HG02870 (cell line): ENCODE data around the gene LRP2BP.

Experiments
- ATAC-seq: cut with Tn5 transposase; IDR thresholded peaks from one replicate; pipeline ENCODE4 v1.9.1; 2021; ENCODE audit warnings: mild to moderate bottlenecking, moderate library complexity; ENCODE audit not compliant: unreplicated experiment

Gene LRP2BP

DNA sequence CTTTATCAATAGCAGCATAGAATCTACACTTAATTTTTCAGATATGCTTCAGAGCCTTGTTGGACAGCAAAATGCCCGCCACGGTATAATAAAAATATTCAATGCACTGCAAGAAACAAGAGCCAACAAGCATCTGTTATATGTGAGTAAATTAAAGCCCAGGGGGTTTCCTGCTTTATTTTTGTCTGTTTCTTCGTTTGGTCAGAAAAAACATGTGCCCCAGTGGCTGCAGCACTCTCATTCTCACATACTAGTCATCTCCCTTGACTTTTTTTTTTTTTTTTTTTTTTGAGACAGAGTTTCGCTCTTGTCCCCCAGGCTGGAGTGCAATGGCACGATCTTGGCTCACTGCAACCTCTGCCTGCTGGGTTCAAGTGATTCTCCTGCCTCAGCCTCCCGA is 33.2 kb downstream of the LRP2BP start:
- peak; percentile 76 for ATAC-seq

DNA sequence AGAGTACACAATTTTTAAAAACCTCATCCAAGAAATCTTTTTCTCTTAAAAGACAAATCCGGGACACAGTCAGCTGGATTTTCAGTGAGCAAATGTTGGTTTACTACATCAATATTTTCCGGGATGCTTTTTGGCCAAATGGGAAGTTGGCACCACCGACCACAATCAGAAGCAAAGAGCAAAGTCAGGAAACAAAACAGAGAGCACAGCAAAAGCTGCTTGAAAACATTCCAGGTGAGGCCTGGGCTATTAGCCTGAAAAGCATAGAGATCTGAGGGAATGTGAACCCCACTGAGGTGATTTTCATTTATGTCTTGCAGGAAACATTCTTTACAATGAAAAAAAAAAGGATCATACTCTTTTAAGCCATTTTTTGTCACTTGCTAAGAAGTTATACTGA is 33.9 kb downstream of the LRP2BP start:
- ATAC-seq: no peak

DNA sequence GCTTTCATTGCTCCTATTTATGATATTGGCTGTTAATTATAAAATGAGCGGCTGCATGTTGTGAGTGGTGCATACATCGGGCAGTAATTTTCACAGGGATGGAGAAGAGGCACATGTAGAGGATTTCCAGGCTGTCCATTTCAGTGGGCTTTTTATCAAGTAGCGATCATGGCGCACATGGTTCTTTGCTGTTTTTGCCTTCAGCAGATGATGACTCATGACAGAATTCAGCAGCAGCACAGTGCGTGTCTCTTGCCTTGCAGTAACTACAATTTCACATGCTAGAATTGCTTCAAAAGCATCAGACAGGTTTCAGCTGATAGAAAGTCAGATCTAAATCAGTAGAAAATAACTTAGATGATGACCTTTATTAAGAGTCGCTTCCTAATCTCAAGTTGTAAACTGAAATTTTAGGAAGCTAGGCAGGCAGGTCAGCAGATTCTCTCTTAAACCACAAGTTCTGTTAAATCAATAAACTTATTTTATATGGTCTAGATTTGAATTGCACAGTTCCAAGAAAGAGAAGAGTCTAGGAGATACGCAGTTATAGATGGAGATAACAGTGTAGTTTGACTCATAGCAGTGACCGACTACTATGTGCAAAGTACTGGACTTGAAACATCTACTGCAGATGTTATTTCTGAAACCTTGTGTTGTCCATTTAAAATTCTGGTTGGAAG is 35.8 kb downstream of the LRP2BP start:
- no peak for ATAC-seq

DNA sequence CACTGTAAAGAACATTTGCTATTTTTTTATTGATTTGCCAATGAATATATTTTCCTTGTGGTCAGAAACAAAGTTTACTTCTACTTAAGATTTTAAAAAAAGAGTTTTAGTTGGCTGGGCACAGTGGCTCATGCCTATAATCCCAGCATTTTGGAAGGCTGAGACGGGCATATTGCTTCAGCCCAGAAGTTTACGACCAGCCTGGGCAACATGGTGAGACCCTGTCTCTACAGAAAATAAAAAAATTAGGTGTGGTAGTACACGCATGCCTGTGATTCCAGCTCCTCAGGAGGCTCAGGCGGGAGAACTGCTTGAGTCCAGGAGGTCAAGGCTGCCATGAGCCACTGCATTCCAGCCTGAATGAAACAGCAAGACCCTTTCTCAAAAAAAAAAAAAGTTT is 36.8 kb downstream of the LRP2BP start:
- no peak for ATAC-seq

DNA sequence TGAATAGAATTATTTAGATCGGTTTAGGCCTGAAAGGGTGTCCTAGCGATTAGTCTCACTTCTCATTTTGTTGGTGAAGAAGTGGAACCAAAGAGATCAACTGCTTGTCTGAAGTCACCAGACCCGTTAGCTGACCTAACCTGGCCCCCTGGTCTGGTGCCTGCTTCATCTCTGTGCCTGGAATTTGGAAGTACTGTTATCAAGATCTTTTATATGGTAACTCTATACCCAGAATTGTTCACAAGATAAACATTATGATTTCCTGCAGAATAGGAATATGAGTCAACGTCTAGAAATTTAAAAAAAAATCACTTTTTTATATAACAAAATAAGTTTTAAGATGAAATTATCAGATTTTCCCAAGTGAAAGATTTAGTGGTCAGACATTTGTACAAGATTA is 37.2 kb downstream of the LRP2BP start:
- ATAC-seq: no peak

DNA sequence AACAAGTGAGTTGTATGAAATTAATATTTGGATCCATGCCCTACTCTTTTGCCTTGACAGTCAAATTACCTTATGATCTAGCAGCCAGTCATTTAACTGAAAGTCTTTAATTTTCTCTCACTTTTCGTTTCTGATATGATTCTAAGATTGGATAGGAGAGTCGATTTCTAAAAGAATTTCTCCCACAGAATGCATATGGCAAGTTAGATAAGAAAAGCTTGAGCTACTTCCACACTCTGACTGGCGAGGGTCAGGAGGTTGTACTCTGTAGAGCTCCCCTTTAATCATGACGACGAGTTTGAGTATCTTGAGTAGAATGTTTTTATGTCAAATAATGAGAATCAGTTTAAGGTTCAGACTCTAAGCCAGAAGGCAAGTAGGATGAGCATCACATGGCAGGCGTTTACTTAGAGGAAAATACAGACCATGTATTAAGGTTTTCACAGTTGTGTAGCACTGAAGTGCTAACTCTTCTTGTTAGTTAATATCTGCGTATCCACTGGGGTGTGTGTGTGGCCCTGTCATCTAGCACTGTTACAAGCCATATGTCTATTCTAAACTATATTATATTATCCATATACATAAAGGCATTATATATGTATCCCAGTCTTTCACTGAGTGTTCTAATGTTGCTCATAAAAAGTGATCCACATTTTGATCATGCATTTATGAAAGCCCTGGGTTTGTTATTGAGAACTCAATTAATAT is 37.8 kb downstream of the LRP2BP start:
- ATAC-seq: no peak

DNA sequence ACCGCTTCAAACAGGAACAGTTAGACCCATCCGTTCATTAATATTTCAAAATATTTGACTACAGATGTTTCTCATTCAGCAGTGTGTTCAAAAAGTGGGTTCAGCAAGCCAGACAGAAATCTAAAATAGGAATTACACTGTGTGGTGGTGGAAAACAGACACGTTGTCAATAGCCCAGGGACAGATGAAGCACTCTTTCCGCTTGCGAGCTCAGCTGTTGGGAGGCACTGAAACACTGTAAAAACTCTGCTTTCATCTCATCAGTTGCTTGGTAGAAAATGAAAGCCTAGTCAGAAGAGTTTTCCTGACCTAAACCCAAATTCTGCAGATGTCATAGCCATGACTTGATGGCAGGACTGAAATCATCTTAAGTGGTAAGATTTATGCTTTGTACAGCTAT is 38.5 kb downstream of the LRP2BP start:
- no peak for ATAC-seq

DNA sequence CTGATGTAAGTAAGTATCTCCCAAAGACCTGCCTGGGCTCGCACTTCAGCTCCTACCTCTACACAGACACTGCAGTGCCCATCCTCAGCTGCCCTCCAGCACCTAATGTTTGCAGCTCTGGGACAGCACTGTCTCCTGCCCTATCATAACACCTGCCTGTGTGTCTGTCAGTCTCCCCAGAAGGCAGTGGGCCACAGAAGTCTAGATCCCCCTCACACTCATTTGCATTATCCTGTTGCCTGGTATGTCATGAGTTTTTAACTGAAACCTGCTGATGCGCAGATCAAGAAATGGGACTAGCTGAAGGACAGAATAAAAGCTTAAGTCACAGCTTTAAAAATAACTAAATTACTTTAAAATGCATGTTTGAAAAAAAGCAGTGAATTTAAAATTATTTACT is 43.0 kb downstream of the LRP2BP start:
- ATAC-seq: no peak

DNA sequence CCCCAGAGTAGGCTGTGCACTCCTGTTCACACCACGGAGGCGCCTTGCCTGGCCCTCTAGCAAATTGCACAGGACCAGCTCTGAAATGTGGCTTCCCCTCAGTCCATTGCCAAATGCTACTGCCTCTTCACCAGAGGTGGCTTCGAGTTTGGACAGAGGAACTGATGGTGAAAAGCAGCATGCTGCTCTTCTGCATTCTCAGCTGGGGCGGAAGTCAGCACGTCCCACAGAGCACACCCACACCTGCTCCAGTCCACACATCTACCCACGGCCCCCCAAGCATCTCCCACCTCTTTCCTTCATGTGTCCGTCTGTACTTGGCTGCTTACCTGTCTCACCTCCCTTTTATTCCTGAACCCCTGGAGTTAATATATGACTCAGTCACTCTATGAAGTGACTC is 43.5 kb downstream of the LRP2BP start:
- no peak for ATAC-seq

DNA sequence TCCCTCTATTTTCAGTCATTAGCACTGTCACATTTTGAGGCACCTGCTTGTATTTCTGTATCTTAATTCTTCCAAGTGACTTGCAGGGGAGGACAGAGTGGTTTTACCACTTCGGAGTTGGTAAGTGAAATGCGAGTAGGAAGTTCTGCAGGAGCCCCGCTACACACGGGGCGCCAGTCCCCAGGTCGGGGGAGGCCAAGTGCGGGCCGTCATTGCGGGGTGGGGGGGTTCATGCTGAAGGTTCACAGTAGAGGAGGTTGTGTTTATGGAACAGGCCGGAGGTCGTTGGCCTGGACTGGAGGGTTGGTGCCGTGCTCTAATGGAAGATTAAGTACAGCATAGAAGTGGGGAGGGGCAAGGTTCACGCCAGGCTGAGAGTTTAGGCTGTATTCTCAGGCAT is 44.0 kb downstream of the LRP2BP start:
- ATAC-seq: no peak

DNA sequence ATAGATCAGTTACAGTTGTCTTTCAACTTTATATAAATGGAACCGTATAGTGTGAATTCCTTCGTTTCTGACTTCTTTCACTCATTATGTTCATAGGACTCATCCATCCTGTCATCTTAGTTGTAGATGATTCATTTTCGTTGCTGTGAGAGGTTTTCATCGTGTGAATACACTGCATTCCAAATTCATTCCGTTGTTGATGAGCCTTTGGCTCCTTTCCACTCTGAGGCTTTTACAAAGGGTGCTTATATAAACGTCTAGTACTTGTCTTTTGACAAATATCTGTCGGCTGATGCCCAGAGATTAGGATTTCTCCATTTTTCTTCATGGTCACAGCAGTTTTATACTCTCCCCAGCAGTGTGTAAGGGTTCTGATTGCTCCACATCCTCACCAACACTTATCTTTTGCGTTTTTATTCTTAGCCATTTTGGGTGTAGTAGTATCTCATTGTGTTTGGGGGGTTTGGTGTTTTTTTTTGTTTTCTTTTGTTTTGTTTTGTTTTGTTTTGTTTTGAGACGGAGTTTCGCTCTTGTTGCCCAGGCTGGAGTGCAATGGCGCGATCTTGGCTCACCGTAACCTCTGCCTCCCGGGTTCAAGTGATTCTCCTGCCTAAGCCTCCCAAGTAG is 48.6 kb downstream of the LRP2BP start:
- no peak for ATAC-seq

DNA sequence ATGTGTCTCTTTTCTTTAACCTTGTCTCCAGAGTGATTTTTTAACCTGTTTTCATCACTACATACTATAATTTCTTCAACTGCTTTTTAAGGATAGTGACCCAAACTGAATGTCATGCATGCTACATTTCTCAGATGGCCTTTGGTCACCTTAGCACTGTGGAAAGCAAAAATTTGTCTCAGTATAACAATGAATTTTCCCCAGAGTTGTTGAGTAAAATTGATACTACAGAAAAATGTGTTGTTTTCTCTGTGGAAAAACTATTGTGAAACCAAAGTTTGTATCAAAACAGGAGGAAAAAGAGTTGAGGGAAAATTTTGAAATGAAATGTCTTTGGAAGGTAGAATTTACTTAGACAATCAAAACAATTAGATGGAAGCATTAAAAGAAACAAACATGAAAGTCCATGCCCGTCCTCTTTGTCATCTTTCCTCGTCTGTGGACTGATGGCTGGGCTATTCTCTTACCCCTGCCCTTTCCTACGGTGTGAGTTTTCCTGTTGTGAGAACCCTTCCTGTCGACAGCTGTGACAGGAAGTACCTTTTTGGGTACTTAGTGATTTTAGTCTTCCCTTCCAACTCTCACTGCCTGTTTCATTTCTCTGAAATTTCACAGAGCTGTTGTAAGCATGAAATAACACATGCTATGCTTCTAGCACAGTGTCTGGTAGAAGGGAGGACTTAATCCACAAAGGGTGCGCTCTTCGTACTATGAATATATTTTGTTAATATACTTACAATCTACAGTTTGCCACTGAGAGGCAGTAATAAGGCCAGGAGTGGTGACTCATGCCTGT is 50.8 kb downstream of the LRP2BP start:
- ATAC-seq: peak; percentile 52

DNA sequence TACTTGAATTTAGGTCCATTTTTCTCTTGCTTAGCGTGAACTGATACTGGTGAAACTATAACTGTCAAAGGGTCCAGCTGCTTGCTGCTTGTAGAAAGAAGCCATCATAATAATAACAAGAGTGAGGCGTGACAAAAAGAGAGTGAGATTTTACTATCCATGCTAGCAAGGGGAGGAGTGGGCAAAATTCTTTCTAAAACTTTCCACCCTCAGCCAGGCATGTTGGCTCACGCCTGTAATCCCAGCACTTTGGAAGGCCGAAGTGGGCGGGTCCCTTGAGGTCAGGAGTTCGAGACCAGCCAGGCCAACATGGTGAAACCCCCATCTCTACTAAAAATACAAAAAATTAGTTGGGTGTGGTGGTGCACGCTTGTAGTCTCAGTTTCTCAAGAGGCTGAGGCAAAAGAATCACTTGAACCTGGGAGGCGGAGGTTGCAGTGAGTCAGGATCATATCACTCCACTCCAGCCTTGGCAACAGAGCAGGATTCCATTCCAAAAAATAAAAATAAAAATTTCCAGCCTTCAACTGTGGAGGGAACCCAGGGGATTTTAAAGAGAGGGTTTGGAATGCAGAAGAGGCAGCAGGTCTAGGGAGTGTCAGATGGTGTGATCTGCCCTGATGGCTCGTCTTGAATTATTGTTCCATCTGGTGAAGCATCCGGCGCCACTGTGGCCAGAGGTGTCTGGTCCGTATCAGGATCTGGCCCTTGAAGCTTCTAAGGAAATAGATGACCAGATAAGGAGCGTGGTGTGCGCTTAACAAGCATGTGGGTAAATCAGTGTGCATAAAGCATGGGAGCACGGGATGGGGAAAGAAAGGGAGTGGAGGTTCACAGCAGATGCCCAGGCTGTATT is 51.8 kb downstream of the LRP2BP start:
- peak; percentile 35 for ATAC-seq

DNA sequence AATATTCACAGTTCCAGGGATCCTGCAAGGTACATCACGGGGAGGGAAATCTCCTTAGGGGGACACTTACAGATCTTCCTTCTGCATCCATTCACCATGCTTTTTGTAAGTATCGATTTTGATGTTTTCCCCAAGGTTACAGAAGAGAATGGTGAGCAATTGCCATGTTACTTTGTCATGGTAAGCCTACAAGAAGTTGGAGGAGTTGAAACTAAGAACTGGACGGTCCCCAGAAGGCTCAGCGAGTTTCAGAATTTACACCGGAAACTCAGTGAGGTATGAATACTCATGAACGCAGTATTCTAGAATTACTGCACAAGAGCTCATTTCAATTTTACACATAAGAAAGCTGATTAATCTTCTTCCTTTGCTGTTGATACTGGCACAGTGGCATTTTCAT is 53.9 kb downstream of the LRP2BP start:
- peak; percentile 59 for ATAC-seq

DNA sequence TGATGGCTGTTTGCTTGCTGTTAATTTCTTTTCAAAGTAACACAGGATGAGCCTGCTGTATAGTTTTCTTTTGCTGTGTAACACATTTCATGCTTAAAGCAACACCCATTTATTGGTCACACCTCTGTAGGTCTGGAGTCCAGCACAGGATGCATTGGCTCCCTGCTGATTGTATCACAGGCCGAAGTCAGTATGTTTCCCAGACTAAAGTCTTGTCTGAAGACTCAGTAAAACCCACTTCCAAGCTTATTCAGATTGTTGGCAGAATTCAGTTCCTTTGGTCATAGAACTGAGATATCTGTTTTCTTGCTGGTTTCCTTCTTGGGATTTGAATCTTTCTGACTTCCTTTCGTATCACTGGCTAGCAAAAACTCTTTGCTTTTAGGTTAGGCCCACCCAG is 54.3 kb downstream of the LRP2BP start:
- ATAC-seq: no peak

DNA sequence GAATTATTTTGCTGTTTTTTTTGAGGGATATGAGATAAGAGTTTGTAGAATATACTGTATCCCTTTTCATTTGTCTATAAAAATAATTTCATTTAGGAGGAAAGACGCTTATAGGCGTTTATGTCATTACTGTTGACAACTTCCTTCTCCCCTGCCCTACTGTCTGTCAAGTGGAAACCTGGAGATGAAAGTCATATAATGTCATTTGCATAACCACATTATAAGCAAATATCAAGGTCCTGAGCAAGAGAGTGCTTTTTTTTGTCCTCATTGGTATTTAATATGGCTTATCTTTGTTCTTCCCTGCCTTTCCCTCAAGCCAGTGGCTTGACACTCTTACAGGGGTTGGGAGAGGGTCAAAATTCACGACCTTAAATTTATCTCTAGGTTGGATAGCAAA is 55.8 kb downstream of the LRP2BP start:
- ATAC-seq: no peak

DNA sequence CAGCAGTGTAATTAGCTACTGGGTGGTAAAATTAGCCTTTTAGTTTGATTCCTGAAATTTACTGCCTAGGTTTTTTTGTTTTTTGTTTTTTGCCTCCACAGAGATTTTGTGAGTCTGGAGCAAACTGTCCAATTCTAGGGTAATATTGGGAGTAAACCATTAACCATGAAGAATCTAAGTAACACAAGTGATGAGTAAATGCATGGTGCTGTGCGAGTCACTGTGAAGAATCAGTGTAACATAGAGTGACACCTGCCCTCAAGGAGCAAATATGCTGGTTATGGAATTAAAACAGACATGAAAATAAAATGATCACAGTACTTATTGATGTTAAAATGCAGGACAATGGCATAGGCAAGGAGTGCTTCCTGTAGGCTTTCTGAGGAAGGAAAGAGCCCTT is 60.1 kb downstream of the LRP2BP start:
- ATAC-seq: no peak

DNA sequence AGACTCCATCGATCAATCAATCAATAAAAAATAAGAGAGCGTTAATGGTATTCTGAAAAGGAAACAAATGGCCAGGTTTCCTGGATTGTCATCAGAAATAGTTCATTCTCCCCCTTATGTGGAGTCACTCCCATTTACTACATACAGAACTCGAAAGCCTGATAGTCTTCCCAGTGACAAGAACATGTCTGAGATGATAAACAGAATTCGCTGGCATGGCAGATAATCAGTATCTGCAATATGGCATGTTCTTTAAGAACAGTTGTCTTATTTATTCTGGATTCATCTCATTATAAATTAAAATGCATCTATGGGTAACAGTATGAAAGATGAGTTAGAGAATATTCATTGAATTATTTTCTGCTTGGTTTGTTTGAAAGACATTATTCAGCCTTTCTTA is 61.4 kb downstream of the LRP2BP start:
- ATAC-seq: no peak

DNA sequence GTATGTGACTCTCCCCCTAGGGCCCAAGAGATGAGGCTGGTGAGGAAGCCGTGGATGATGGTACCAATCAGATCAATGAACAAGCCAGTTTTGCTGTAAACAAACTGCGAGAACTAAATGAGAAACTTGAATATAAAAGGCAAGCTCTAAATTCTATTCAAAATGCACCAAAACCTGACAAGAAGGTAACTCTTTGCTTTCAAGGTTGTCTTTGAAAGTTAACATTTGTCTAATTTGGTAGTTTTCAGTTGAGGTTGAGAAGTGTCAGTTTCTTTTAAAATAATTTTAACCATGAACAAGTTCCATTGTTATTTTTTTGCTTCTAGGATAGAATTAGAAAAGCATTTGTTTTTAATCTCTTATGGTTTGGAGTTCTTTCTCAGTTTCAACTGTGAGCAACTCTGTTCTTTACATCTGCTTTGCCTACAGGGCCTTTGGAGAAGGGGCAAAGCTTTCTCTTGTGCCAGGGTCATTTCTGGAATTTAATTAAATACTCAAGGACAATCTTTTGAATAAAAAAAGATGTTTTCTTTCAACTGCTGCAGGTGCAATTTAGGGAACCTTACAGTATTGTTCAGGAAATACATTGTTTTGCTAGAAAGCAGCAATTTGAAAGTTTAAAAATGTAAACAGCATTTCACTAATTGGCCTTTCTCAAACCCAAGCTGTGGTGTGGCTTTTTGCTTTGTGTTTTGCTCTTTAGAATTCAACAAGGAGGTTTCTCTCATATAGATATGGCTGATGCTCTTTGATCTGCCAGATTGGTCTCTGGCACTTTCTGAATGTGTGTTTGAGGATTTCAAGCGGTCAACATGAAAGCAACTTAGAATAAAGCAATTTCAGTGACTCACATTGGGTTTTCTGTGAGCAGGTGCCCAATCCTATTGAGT is 62.9 kb downstream of the LRP2BP start:
- peak; percentile 84 for ATAC-seq
